Measurements from ENCODE around the gene TMA7B.

The TMA7B gene

DNA sequence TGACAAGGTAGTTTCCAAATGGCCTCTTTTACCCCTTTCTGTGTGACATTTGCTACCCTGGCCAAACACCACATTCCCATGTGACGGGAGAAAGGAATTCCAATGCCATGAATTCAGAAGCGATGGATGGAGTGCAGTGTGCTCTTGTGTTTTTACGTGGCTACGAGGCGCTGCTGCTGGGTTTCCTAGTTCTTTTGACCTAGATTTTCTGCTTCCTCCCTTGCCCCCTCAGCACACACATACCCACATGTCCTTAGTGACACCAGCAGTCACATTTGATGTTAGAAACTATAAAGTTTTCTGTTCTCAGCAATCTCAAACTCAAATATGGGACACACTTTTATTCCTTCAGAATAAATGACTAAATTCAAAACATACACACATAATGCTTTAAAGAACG, 7.8 kb upstream of the TMA7B start:
- no peaks in the 10 kb centered on the region for H3K9me3 ChIP-seq
- no peaks in the 10 kb centered on the region for H3K4me1 ChIP-seq
- no peaks in the 10 kb centered on the region for H3K27me3 ChIP-seq
- no peaks in the 10 kb centered on the region for H3K36me3 ChIP-seq
- TF ChIP-seq, protein P1, sequence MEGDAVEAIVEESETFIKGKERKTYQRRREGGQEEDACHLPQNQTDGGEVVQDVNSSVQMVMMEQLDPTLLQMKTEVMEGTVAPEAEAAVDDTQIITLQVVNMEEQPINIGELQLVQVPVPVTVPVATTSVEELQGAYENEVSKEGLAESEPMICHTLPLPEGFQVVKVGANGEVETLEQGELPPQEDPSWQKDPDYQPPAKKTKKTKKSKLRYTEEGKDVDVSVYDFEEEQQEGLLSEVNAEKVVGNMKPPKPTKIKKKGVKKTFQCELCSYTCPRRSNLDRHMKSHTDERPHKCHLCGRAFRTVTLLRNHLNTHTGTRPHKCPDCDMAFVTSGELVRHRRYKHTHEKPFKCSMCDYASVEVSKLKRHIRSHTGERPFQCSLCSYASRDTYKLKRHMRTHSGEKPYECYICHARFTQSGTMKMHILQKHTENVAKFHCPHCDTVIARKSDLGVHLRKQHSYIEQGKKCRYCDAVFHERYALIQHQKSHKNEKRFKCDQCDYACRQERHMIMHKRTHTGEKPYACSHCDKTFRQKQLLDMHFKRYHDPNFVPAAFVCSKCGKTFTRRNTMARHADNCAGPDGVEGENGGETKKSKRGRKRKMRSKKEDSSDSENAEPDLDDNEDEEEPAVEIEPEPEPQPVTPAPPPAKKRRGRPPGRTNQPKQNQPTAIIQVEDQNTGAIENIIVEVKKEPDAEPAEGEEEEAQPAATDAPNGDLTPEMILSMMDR (IDR thresholded peaks at IDR 0.05; ENCODE audit: low read depth, low read length): no peak
- no peak for DNase-seq
- H3K4me3 ChIP-seq (ENCODE audit: low read depth, low read length): no peak overlapping the region

- no peaks in the 10 kb centered on the region for H3K4me1 ChIP-seq
Measured at GRCh38 chr22:39953101-39953500, 7.1 kb upstream of the TMA7B start.

GRCh38 chr22:39954584-39955055, 5.6 kb upstream of the TMA7B start:
- no peaks in the 10 kb centered on the region for H3K9me3 ChIP-seq
- peaks cover under 1% of the 10 kb centered on the region for H3K4me1 ChIP-seq
- TF ChIP-seq, protein P1 (IDR thresholded peaks at IDR 0.05; ENCODE audit: low read depth, low read length): no peak
- H3K36me3 ChIP-seq: no peaks in the 10 kb centered on the region
- H3K27me3 ChIP-seq: no peaks in the 10 kb centered on the region
- H3K4me3 ChIP-seq (ENCODE audit: low read depth, low read length): no peak overlapping the region
- DNase-seq: no peak

More at GRCh38 chr22:39953101-39953500, 7.1 kb upstream of the TMA7B start:
- TF ChIP-seq, protein P1 (IDR thresholded peaks at IDR 0.05; ENCODE audit: low read depth, low read length): no peak
- DNase-seq: no peak
- no peaks in the 10 kb centered on the region for H3K36me3 ChIP-seq
- no peaks in the 10 kb centered on the region for H3K9me3 ChIP-seq
- no peaks in the 10 kb centered on the region for H3K27me3 ChIP-seq
- H3K4me3 ChIP-seq (ENCODE audit: low read depth, low read length): no peak overlapping the region

DNA sequence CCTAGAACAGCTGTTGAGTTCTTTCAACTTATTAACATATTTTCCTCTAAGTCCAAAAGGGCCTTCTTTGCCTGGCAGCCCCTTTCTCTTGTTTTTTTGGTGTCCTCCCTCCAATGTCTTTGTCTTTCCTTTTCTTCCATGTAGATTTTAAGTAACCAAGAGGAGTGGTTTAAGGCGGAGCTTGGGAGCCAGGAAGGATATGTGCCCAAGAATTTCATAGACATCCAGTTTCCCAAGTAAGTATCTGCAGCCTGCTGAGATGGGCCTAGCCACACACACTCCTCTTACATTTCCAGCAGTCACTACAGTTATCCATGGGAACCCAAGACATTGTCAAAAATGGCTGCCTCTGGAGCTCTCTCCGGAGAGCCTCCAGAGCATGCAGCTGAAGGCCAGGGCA, 4.5 kb upstream of the TMA7B start:
- Histone ChIP-seq H3K4me1 (peaks cover 6% of the 10 kb centered on the region), H3K27me3 (no peaks in the 10 kb centered on the region), H3K9me3 (no peaks in the 10 kb centered on the region), H3K36me3 (no peaks in the 10 kb centered on the region), H3K4me3 (ENCODE audit: low read depth, low read length) (no peak overlapping the region)
- TF ChIP-seq, protein P1 (IDR thresholded peaks at IDR 0.05; ENCODE audit: low read depth, low read length): no peak
- no peak for DNase-seq

DNA sequence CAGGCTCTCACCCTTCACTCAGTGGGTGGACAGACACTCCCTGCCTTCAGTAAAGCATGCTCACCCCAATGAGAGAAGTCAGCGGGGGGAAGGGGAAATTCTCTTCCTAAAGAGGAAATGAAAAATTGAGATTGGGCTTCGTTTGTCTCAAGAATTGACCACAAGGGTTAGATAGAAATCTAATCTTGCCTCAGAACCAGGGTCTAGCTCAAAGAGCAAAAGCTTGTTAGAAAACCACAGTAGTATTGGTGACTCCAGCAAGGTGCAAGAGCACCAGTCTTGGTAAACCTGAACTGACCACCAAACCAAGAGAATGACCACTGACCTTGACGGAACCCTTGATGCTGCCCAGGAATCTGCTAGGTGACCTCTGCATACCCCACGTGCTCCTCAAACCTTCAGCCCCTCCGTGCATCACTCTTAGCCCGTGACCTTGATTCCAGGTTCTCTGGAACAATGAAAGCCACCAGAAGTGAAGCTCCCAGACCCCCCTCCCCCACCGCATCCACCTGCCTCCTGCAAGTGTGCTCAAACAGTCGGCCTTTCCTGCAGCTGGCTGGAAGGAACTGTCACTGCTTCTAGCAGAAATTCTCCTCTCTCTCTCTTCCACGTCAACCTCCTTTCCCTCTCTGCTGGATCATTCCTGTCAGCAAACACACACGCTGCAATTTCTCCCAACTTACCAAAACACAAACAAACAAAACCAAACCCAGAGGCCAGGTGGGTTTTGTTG, 3.1 kb upstream of the TMA7B start:
- no peaks in the 10 kb centered on the region for H3K36me3 ChIP-seq
- no peaks in the 10 kb centered on the region for H3K27me3 ChIP-seq
- TF ChIP-seq, protein P1 (IDR thresholded peaks at IDR 0.05; ENCODE audit: low read depth, low read length): no peak
- peaks cover 6% of the 10 kb centered on the region for H3K4me1 ChIP-seq
- no peak for DNase-seq
- H3K9me3 ChIP-seq: no peaks in the 10 kb centered on the region
- H3K4me3 ChIP-seq (ENCODE audit: low read depth, low read length): no peak overlapping the region

DNA sequence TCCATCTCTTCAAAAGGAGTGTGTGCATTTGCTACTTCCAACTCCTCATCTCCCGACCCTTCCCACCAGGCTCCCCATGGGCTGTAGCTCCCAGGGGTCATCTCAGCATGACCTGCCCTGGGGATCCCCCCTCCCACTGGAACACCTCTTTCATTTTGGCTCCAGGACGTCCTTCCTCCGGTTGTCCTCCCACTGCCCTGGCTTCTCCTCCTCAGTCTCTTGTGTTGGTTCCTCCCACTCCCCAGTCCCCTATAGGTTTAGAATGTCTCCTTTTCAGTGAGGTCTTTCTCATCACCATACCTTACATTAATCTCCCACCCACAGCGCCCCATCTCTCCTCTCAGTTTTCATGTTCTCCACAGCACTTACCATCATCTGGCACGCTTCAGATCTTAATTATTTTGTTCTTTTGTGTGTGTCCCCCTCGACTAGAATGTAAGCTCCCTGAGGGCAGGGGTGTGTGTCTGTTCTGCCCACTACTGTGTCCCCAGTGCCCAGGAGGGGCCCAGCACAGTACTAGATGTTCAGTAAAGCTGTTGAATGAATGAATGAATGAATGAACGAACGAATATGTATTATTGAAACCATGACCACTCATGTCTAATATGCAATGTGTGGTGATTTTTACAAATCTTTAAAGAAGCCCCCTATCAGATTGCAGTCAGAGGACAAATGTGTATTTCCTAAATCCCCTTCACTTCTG, 2.0 kb upstream of the TMA7B start:
- Histone ChIP-seq H3K4me1 (peaks cover 6% of the 10 kb centered on the region), H3K36me3 (no peaks in the 10 kb centered on the region), H3K9me3 (no peaks in the 10 kb centered on the region), H3K4me3 (ENCODE audit: low read depth, low read length) (no peak overlapping the region), H3K27me3 (no peaks in the 10 kb centered on the region)
- DNase-seq: no peak
- TF ChIP-seq, protein P1 (IDR thresholded peaks at IDR 0.05; ENCODE audit: low read depth, low read length): no peak
